Ovary (tissue), 3 donors: Measurements from ENCODE around the gene TF.

Source experiments
- CTCF ChIP-seq, 3 donors: fragments of 450-650 bp in 2 of 3; fragments of 200-600 bp in 1 of 3; IDR thresholded peaks; one replicate each; pipeline versions ENCODE4 v1.5.1 to v1.8.0; 2016 to 2022; ENCODE audit warnings: antibody characterized with exemption in 3 of 3, mild to moderate bottlenecking in 1 of 3
- POLR2A ChIP-seq: fragments of 450-650 bp; IDR thresholded peaks from one replicate; pipeline ENCODE4 v1.6.1; 2017; ENCODE audit warnings: antibody characterized with exemption, mild to moderate bottlenecking, moderate library complexity
- donor health status: DM: no; HTN: no; CAD: no.

DNA sequence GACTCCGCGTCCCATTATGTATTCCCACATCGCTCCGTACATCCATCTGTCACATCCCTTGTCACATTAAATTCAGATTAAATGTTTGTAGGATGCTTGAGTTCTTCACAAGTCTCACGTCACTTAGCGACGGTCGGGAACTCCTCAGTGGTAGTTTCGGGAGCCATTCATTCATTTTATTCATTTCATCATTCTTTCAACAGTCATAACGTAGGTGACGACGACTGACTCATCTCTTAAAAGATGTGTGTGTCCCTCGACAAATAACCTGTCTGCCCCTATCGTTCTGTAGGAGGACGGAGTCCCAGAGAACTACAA lies 59.1 kb downstream of the TF start:
- no peak for TF ChIP-seq CTCF (IDR thresholded peaks at IDR 0.05)
- TF ChIP-seq POLR2A: no peak
